Measurements from ENCODE around the gene THSD1.
"Not testable (repeated sequence)": the region's sequence is repeated elsewhere in the genome, so short reads cannot be mapped to it uniquely, and the experiment has no call there.

The THSD1 gene

DNA sequence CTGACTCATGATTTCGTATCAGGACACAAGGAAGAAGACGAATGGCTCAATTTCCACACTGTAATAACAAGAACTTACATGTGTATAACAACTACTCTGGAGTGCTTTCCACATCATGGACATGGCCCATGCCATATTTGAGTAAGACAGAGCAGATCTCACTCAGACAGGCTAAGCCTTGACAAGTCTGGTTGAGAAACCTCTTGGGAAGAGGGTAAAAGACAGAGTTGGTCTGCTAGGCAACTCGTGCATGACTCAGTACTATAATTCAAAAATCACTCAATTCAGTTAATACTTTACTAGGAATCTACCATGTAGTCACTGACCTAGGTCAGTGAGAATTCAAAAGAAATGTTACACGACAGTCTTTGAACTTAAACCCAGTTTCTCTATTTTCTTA, 5.7 kb upstream of the THSD1 start:
- DNase-seq (ENCODE audit: low spot score): peak; percentile 75

DNA sequence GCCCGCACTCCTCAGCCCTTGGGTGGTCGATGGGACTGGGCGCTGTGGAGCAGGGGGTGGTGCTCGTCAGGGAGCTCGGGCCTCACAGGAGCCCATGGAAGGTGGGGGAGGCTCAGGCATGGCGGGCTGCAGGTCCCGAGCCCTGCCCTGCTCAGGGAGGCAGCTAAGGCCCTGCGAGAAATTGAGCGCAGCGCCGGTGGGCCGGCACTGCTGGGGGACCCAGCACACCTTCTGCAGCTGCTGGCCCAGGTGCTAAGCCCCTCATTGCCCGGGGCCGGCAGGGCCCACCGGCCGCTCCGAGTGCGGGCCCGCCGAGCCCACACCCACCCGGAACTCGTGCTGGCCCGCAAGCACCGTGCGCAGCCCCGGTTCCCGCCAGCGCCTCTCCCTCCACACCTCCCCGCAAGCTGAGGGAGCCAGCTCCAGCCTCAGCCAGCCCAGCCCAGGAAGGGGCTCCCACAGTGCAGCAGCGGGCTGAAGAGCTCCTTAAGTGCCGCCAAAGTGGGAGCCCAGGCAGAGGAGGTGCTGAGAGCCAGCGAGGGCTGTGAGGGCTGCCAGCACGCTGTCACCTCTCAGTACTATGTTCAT, 2.2 kb upstream of the THSD1 start:
- not testable (repeated sequence) for DNase-seq (ENCODE audit: low spot score)

GRCh38 chr13:52407436-52407835, 1.5 kb upstream of the THSD1 start:
- not testable (repeated sequence) for DNase-seq (ENCODE audit: low spot score)

DNA sequence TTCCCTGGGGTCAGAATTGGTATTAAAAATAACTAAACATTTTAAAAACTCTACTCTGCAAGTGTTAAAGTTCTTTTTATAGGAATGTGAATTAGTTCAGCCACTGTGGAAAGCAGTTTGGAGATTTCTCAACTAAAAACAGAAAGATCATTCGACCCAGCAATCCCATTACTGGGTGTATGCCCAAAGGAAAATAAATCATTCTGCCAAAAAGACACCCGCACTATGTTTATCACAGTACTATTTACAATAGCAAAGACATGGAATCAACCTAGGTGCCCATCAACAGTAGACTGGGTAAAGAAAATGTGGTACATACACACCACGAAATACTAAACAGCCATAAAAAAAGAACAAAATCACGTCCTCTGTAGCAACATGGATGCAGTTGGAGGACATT, 657 bp upstream of the THSD1 start:
- DNase-seq (ENCODE audit: low spot score): no peak

GRCh38 chr13:52405369-52405766, 604 bp downstream of the THSD1 start:
- DNase-seq (ENCODE audit: low spot score): no peak

DNA sequence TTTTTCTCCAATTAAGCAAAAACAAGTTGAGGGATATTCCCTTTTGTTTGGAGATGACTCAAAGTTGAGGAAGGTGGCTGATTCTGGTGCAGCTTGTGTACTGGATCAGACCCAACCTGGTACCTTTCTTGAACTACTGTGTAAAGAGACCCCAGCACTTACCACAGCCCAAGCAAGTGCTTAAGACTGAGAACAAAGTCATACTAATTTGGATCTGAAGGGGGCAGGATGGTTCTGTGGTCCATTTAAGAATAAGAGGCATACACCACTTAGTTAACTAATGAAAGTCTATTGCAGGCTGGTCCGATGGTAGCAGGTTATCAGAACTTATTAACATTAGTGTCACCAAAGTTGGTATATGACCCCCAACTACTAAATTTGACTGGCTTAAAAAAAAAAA, 6.3 kb downstream of the THSD1 start:
- DNase-seq (ENCODE audit: low spot score): peak; percentile 29

GRCh38 chr13:52399046-52399445, 6.9 kb downstream of the THSD1 start:
- no peak for DNase-seq (ENCODE audit: low spot score)

DNA sequence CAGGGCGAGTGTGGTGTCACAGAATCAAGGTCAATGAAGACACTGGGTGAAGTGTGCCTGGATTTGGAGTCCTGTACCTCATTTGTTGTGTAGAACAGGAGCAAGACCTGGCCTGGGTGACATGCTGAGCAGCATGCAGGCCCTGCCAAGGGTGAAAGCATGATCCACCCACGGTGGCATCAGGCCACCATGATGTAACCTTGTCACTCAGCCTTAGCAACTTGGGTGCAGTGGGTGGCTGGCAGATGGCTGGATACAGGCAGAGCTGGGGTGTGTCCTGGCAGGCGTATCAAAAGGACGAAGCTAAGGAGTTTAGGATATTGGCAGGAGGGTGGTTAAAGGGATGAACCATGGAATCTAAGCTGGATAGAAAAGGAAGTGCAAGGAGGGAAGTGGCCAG, 10.3 kb downstream of the THSD1 start:
- DNase-seq (ENCODE audit: low spot score): no peak

- DNase-seq (ENCODE audit: low spot score): no peak
Observed at GRCh38 chr13:52394586-52394985, 11.4 kb downstream of the THSD1 start.

DNA sequence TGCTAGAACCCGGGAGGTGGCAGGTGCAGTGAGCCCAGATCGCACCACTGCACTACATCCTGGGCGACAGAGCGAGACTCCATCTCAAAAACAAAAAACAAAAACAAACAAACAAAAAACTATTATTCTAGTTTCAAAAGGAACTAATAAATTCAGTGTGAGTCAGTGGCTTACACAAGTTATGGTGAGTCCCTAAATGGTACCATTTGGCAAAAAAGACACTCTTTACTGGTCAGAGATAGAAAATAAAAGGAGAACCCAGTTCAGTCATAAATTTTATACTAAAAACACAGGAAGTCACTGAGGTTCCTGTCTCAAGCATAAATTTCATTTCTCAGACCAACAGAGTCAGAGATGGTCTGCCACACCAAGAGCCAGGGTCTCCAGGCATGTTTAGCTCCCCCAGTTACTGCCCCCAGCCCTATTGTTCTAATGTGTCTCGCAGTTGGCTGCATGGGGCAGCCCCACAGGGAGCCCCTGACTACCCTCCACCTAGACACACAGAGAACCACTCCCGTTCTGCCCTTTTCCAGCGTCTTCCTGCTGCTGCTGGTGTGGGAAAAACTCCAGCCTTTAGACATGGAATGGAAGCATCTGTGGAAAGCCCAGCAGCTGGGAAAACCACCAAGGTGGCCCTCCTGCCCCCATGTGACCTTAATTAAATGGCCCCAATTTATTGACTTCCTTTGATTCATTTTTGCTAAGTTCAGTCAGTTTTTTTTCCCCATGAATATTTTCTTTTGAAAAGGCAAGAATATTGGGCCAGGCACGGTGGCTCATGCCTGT, 12.2 kb downstream of the THSD1 start:
- no peak for DNase-seq (ENCODE audit: low spot score)

DNA sequence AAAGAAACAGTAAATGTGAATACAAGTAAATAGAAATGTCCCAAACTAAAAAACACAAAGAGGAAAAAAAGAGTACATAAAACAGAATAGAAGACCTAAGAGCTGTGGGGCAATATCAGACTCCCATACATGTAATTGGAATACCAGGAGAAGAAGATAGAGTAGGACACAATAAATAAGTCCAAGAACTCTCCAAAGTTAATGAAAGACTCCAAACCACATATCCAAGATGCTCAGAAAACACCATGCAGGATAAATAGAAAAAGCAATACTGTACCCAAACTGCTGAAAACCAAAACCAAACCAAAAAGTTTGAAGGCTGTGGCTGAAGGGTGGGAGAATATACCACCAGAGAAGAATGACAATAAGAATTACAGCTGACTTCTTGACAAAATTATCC, 18.3 kb downstream of the THSD1 start:
- DNase-seq (ENCODE audit: low spot score): no peak

DNA sequence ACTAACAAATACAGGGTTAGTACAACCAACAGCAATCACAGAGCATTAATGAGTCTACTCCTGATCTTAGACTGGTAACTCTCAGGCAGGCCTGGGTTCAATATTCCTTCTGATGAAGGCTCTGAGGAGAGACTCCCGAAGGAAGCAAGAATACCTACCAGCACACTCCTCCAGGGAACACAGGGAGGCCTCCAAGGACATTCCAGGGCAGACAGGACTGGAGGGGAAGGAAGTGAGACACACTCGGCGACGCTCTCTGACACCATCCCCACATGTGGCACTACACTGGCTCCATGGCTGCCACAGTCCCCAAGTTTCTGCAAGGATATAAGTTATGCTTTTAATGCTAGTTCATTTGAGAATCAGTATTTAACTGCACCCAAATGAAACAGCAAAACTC, 20.1 kb downstream of the THSD1 start:
- DNase-seq (ENCODE audit: low spot score): no peak

DNA sequence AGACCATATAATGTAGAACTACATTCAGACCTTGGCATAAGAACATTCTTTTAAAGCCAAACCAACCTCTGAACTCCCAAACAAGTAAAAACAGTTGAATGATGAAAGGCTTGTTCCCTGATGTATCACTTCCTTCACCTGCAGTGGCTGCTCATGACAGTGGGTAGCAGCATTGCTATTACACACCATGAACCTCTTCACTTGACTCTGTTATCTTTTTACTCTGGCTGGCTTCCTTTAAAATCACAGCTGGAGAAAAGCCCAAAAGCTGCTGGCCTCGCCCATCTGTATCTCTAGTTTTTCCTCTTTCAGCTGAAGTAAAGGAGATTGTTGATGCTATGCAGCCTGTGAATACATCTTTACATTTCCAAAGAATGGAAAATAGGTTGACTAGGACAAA, 22.6 kb downstream of the THSD1 start:
- DNase-seq (ENCODE audit: low spot score): no peak

- no peak for DNase-seq (ENCODE audit: low spot score)
Observed at GRCh38 chr13:52378312-52378711, 27.7 kb downstream of the THSD1 start.

DNA sequence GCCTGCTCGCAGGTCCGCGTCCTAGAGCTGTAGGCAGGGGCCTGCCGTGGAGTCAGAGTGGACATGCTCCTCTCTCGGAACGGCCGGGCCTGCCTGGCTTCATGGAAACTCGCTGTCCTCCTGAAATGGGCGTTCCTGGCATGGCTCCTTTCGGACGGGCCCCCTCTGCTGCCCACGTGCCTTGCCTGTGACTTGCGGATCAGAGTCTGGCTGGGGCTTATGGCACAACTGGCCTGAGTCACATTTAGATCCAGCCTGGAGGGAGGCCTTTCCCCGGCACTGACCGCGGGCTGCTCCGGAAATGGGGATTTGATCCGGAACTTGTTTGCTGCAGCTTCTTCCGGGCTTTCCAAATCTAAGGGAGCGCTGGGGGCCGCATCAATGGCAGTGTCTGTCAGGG, 28.1 kb downstream of the THSD1 start:
- no peak for DNase-seq (ENCODE audit: low spot score)

- DNase-seq (ENCODE audit: low spot score): no peak
Observed at GRCh38 chr13:52374873-52375411, 31.0 kb downstream of the THSD1 start.

- DNase-seq (ENCODE audit: low spot score): no peak
Observed at GRCh38 chr13:52374389-52374788, 31.6 kb downstream of the THSD1 start.

- DNase-seq (ENCODE audit: low spot score): not testable (repeated sequence)
Observed at GRCh38 chr13:52373277-52373676, 32.7 kb downstream of the THSD1 start.

DNA sequence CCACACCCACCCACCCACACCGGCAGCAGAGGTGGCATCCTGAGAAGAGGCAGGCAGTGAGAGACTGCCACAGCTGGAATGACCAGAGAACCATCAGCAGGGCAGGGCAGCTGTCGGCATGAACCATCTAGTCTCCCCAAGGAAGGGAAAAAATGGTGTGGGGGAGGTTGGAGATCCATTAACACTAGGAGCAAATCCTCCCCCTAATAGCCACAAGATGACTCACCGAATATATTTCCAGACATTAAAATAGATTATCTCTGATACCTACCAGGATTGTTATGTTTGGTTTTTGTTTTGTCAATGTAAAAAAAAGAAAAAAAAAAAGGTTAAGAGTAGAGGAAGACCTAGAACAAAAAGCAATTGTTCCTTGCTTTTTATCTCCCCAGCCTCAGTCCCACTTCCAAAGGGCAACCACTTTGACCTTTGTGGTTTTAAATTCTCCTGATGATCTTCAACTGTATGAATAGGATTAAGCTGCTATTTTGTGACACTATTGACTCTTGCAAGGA, 34.2 kb downstream of the THSD1 start:
- peak; percentile 33 for DNase-seq (ENCODE audit: low spot score)

GRCh38 chr13:52366291-52366690, 39.7 kb downstream of the THSD1 start:
- DNase-seq (ENCODE audit: low spot score): no peak

- DNase-seq (ENCODE audit: low spot score): not testable (repeated sequence)
Observed at GRCh38 chr13:52362169-52362887, 43.6 kb downstream of the THSD1 start.

DNA sequence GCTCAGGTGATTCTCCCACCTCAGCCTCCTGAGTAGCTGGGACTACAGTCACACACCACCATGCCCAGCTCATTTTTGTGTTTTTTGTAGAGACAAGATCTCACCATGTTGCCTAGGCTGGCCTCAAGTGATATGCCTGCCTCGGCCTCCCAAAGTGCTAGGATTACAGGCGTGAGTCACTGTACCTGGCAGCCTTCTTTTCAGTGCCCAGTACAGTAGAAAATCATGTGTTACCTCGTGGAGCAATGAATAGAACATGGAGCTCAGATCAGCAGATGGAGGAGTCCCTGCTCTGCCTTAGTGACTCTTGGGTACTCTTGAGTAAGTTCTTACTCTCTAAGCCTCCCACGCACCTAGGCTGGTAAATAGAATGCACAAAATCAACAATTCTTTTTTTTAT, 44.7 kb downstream of the THSD1 start:
- DNase-seq (ENCODE audit: low spot score): no peak

GRCh38 chr13:52359534-52359933, 46.4 kb downstream of the THSD1 start:
- no peak for DNase-seq (ENCODE audit: low spot score)
